GM19239 (cell line): ENCODE data around the gene DNAAF1.
"Not testable (repeated sequence)": the region's sequence is repeated elsewhere in the genome, so short reads cannot be mapped to it uniquely, and the experiment has no call there.

Experiments
- DNase-seq: peaks from one replicate; pipeline ENCODE4 v3.0.0; 2011; ENCODE audit warnings: low spot score; ENCODE audit not compliant: insufficient read length
- FAIRE-seq: peaks from 2 replicates; lab custom pipeline; 2011; peaks lifted over from hg19 to GRCh38; lab: Jason Lieb, UNC

Gene DNAAF1

GRCh38 chr16:84199097-84199496 is 54.0 kb downstream of the DNAAF1 start:
- FAIRE-seq (no peak), DNase-seq (no peak)

DNA sequence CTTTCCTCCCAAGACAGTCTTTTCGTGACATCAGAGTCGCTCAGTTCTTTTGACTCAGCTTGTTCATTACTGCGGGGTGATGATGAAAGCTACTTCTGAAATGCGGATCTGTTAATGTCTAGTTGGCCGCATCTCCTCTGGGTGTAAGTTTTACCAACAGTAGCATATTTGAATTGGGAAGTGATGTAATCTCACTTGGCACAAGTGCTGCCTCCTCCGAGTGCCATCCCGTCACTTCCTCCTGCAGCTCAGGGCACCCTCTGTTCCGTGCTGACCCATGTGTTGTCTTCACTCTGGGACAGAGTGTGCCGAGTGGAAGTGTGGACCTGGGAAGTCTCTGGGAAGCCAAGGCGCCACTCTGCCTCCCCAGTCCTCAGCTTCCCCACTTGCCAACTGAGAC is 54.8 kb downstream of the DNAAF1 start:
- FAIRE-seq (no peak), DNase-seq (no peak)

GRCh38 chr16:84204551-84204950 is 59.4 kb downstream of the DNAAF1 start:
- DNase-seq, FAIRE-seq: not testable (repeated sequence)

- FAIRE-seq, DNase-seq: not testable (repeated sequence)
Observed at GRCh38 chr16:84205123-84205522, 60.0 kb downstream of the DNAAF1 start.

GRCh38 chr16:84205976-84206691 is 61.0 kb downstream of the DNAAF1 start:
- no peak for FAIRE-seq
- DNase-seq = no peak

DNA sequence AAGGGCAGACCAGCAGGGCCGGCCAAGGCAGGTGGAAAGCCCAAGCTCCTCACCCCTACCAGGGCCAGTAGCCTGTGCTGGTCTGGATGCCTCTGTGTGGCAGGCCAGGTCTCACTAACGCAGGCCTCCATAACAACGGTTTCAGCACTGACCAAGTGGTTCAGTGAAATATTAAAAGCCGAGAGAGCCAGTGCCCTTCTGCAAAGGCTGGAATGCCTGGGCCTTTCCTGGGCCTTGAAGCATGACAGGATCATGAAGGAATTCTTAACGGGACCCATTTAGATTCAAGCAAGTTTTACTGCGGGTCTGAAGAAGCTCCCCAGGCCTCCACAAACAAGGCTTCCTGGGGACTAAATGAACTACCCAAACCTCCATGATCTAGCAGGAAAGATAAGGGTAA is 62.1 kb downstream of the DNAAF1 start:
- DNase-seq (no peak), FAIRE-seq (no peak)

DNA sequence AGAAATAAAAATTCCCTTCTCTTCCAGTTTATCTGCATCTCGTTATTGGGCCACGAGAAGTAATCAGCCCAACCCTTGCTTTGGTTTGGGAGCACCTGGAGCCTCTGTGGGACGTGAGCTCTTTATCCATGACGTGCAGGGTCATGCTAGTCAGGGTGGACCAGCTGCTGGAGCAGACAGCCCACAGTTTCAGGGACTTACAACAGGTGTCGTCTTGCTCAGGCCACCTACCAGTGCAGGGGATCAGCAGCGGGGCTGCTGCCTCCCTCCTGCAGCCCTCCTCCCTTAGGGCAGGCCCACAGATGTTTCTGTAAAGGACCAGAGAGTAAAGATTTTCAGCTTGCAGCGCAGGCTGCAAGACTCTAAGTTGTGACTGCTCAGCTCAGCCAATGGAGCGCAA is 62.8 kb downstream of the DNAAF1 start:
- FAIRE-seq = no peak
- no peak for DNase-seq

DNA sequence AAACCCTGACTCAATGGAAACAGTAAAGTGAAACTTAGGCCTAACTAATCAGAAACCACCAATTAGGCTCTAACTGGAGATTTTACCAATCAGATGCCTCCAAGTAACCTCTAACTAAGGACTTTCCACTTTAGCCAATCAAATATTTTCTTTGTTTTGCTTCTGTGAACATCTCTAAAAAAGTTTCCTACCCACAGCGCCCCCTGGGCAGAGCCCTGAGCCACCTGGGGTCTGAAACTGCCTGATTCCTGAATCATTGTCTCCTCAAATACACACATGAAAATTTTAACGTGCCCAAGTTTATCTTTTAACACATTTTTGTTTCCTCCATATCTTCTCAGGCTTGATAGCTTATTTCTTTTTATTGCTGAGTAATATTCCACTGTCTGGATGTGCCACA is 64.9 kb downstream of the DNAAF1 start:
- FAIRE-seq = no peak
- DNase-seq = no peak

GRCh38 chr16:84212154-84212553 is 67.0 kb downstream of the DNAAF1 start:
- FAIRE-seq (no peak), DNase-seq (no peak)

DNA sequence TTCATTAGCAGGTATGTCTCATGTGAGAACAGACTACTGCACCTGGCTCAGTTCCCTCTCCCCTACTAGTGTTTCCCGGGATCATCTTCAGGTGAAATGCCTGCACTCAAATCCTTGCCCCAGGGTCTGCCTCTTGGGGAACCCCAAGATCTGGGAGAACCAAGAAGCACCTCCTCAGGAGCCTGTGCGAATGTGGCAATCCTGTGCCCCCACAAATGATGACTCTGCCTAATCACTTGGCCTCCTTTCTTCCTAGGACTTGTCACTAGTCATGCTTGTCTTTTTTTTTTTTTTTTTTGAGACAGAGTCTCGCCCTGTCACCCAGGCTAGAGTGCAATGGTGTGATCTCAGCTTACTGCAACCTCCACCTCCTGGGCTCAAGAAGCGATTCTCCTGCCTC is 67.5 kb downstream of the DNAAF1 start:
- FAIRE-seq (no peak), DNase-seq (no peak)

DNA sequence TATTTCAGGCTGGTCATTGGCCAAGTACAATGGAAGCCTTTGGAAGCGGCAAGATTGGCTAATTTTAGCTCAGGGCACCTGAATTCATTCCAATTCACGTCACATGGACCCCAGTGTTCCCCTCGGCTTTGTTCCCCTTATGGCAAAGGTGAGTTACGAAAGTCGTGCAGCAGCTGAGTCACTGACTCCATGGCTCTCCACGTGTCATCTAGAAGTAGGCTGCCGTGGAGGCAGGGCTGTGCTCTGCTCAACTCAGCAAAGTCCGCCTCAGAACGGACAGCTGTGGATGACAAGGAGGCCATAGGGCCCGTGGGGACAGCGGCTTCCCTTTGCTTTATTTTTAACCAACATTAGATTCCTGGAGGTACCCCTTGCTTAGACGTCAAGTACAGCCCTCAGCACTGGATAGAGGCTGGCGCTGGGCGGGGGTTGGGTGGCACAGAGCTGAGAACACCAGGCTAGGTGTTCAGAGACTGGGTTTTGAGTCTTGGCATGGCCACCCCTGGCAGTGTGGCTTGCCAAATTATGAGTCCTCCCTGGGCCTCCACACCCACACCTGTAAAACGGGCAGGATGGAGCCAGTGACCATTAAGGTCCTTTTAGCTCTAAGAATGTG is 69.5 kb downstream of the DNAAF1 start:
- DNase-seq = no peak
- FAIRE-seq = no peak

DNA sequence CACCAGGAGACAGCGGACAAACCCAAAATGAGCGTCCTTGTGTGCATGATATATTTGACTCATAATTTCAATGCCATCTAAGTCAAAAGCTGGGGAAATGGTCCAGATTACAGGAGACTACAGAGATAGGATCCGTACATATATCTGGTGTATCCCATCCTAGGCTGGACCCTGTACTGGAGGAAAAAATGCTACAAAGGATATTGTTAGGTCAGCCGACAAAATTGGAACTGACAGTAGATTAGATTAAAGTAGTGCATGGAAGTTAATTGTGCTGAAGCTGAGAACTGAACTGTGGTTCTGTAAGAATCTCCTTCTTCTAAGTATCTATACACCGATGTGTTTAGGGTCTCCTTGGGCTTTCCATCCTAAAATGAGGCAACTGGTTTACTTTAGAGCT is 70.4 kb downstream of the DNAAF1 start:
- DNase-seq (no peak), FAIRE-seq (no peak)

GRCh38 chr16:84216144-84216543 is 71.0 kb downstream of the DNAAF1 start:
- DNase-seq, FAIRE-seq: not testable (repeated sequence)

- DNase-seq = no peak
- FAIRE-seq = no peak
Observed at GRCh38 chr16:84218176-84218823, 73.2 kb downstream of the DNAAF1 start.

DNA sequence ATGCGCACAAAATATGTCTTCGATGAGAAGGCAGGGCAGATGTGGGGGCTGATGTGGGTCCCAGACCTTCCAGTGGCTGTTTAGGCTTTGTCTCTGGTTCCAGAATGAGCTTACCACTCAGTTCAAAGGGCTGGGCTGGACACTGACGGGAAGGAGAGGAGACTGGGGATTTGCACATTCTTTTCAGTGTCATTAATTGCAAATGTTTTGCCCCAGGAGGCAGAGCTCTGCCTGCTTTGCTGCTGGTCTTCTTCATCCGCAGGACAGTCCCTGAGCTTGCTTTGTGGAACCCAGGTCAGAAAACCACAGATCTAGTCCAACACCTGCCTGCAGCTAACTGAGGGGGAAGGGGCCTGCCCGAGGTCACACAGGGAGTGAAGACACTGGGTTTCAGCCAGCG is 73.8 kb downstream of the DNAAF1 start:
- no peak for DNase-seq
- no peak for FAIRE-seq

DNA sequence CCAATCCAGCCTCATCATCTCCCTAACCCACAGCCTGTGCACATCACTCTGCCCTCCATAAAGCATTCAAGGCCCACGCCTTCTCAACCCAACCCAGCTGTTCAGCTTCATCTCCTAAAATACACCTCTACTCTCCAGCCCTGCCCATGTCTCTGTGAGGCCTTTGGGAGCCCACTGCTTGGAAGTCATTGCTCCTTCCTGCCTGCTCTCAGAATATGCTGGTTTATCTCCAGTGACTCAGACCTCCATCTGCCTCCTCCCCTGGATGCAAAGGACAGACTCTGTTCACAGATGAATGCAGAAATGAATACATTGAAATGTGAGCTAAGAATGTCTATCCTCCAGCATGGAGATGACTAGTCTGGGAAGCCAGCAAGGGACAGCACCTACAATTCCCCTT is 75.7 kb downstream of the DNAAF1 start:
- no peak for DNase-seq
- FAIRE-seq = no peak

GRCh38 chr16:84223456-84223855 is 78.3 kb downstream of the DNAAF1 start:
- DNase-seq = no peak
- no peak for FAIRE-seq

DNA sequence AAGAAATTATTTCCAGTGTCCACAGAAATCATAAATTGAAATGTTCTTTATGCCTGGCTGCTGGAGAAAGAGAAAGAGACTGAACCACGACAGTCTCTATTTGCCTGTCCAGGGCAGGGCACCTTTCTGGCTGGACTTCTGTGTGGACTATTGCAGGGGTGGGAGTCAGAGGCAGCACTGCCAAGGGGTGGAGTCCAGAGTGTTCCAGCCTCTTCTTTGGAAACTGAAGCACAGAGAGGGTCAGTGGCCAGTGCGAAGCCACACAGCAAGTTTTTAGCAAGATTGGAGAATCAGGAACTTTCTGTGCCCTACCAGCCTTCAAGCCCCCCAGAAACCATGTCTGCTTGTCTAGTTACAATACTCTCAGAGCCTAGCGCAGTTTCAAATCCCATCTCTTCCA is 79.4 kb downstream of the DNAAF1 start:
- FAIRE-seq (no peak), DNase-seq (no peak)

- FAIRE-seq (no peak), DNase-seq (no peak)
Observed at GRCh38 chr16:84225126-84225525, 80.0 kb downstream of the DNAAF1 start.

- FAIRE-seq = no peak
Observed at GRCh38 chr16:84225571-84225970, 80.5 kb downstream of the DNAAF1 start.

GRCh38 chr16:84226026-84226425 is 80.9 kb downstream of the DNAAF1 start:
- FAIRE-seq = no peak
- DNase-seq = no peak

More at GRCh38 chr16:84225571-84225970, 80.5 kb downstream of the DNAAF1 start:
- DNase-seq = no peak
